ENCODE data around the gene ABHD16A. TPM values are rescaled to one million over a fixed set of nuclear protein-coding genes. Genes with fewer than 3 reads are reported as not detected.

The ABHD16A gene
- total RNA-seq, 2 donors from 2014 or later, result 56.8 to 65.2 TPM

DNA sequence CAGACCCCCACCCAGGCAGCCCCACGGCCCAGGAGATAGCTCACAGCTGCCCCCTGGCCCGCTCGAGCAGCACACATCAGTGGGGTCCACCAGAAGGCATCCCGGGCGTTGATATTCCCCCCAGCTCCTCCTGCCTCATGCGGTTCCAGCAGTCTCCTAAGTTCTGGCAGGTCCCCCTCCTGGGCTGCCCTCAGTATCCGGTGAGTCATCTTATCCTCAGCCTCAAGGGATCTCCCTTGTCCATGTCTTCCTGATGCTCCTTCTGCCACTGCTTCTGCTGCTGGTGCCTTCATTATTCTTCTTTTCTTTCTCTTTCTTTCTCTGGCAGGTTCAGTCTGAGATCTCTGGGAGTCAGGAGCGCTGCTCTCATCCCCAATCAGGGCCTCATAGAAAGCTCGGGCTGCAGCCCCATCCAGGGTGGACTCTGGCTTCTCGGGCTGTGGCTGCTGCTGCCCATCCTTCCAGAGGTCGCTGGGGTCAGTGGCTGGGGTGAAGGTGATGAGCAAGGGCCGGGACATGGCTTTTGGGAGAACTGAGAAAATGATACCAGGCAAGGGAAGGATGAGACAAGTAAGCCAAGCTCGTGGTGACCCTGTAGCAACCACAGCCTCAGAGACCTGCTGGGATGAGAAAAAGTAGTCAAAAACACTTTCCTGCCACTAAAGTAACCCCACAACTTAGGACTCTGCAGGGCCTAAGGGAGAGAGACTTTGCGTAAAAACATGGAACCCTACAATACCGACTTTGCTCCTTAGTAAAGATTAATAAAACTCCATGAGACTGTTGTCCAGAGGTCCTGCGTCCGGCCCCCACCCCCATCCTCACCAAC, 38.9 kb downstream of the ABHD16A start:
- Histone ChIP-seq H3K9me3 (no peaks in the 10 kb centered on the region), H3K9ac (ENCODE audit: low read depth in 2 of 2, low read length in 2 of 2) (peak overlapping the region; percentile 71 to 96), H3K4me3 (peak overlapping the region; percentile 87), H3K4me1 (peaks cover 23% of the 10 kb centered on the region), H3K27ac (peak overlapping the region; percentile 91), H3K36me3 (peaks cover 9% of the 10 kb centered on the region), H3K27me3 (no peaks in the 10 kb centered on the region)
- TF ChIP-seq, protein P1, sequence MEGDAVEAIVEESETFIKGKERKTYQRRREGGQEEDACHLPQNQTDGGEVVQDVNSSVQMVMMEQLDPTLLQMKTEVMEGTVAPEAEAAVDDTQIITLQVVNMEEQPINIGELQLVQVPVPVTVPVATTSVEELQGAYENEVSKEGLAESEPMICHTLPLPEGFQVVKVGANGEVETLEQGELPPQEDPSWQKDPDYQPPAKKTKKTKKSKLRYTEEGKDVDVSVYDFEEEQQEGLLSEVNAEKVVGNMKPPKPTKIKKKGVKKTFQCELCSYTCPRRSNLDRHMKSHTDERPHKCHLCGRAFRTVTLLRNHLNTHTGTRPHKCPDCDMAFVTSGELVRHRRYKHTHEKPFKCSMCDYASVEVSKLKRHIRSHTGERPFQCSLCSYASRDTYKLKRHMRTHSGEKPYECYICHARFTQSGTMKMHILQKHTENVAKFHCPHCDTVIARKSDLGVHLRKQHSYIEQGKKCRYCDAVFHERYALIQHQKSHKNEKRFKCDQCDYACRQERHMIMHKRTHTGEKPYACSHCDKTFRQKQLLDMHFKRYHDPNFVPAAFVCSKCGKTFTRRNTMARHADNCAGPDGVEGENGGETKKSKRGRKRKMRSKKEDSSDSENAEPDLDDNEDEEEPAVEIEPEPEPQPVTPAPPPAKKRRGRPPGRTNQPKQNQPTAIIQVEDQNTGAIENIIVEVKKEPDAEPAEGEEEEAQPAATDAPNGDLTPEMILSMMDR (IDR thresholded peaks at IDR 0.05), result no peak
- no peak for DNase-seq
- intact Hi-C loops (cut with DNase I), result no loop called here

DNA sequence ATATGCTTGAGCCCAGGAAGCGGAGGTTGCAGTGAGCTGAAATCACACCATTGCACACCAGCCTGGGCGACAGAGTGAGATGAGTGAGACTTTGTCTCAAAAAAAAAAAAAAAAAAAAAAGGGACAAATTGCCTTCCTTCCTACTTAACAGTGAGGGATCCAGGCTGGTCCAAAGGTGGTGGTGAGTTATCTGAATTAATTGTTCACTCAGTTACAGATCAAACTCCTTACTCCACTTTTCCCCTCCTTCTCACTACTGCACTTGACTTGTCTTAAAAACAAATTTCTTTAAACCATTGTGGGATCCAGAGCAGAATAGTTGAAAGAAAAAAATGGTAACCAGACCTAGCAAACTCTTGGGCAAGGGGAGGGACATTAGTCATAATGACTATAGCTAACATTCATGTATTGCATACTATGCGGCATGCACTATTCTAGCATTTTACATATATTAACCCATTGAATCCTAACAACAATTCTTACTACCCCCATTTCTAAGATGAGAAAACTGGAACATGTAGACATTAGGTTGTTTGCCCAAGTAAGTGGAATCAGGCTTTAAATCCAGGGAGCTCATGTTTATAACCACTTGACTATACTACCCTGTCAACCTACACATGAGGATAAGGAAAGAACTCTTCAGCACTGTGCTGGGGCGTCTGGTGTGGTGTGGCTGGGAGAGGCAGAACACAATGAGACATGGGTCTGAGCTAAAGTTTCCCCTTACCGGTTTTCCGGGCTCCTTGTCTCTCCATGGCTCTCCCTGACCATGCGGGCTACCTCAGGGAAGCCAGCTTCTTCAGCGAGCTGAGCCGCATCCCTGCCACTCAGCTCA, 39.8 kb downstream of the ABHD16A start:
- TF ChIP-seq, protein P1 (IDR thresholded peaks at IDR 0.05), result no peak
- peaks cover 27% of the 10 kb centered on the region for H3K4me1 ChIP-seq
- H3K9me3 ChIP-seq, result no peaks in the 10 kb centered on the region
- peak overlapping the region; percentile 71 to 96 for H3K9ac ChIP-seq (ENCODE audit: low read depth in 2 of 2, low read length in 2 of 2)
- H3K27me3 ChIP-seq, result no peaks in the 10 kb centered on the region
- intact Hi-C loops (cut with DNase I), result no loop called here
- peak overlapping the region; percentile 91 for H3K27ac ChIP-seq
- peak overlapping the region; percentile 87 for H3K4me3 ChIP-seq
- DNase-seq, result no peak
- peaks cover 3% of the 10 kb centered on the region for H3K36me3 ChIP-seq

DNA sequence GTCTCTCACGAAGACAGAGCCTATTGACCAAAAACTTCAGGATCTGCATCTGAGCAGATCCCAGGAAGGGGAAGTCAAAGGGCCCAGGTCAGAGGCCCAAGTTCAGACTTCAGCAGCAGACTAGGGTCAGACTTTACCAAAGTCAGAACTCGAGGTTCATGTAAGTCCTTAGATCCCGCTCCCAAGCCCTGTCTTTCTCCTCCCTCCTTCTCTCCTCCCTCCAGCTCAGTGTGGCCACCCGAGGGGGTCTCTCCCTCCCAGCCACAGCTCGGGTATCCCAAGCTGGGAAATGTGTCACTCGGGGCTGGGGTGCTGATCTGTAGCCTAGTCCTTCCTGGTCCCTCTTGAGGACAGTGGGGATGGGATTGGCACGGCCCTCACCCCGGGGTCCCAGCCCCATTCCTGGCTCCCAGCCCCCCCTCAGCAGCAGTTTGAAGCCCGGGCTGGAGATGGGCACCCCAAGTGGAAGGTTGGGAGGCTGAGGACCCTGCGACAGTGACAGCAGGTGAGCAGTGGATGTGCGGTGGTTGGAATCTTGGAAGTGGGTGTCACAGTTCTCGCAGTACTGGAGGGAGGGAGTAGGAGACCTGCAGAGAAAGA, 40.9 kb downstream of the ABHD16A start:
- Histone ChIP-seq H3K4me1 (peaks cover 27% of the 10 kb centered on the region), H3K9ac (ENCODE audit: low read depth in 2 of 2, low read length in 2 of 2) (peak overlapping the region in 1 of 2 donors; percentile 26), H3K27me3 (no peaks in the 10 kb centered on the region), H3K27ac (no peak overlapping the region), H3K4me3 (no peak overlapping the region), H3K9me3 (no peaks in the 10 kb centered on the region), H3K36me3 (no peaks in the 10 kb centered on the region)
- no peak for DNase-seq
- TF ChIP-seq, protein P1 (IDR thresholded peaks at IDR 0.05), result no peak
- intact Hi-C loops (cut with DNase I), result no loop called here

DNA sequence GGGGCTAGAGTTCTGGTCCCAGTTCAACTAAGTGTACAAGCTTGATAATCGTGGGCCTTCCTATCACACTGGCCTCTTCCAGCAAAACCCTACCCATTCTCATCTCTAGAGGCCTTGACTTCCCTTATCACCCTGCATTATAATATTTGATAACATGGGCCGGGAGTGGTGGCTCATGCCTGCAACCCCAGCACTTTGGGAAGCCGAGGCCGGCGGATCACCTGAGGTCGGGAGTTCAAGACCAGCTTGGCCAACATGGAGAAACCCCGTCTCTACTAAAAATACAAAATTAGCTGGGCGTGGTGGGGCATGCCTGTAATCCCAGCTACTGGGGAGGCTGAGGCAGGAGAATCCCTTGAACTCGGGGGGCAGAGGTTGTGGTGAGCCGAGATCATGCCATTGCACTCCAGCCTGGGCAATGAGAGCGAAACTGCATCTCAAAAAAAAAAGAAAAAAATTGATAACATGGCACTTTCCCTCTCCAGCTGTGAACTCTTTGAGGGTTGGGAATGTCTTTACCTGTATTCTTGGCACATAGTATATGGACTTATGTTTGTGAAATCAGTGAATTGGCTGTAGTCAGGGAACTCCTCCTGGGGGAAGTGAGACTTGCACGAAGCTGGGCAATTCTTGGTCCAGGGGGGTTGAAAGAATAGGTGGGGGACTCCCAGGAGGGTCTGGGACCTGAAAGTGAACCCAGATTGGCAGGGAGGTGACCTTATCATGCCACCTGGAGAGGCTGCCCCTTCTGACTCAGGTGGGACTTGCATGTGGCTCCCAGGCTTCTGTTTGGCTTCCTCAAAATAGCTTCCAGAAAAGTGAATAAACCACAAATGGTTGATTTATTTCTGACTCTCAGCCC, 41.6 kb downstream of the ABHD16A start:
- H3K9ac ChIP-seq (ENCODE audit: low read depth in 2 of 2, low read length in 2 of 2), result peak overlapping the region in 1 of 2 donors; percentile 94
- TF ChIP-seq, protein P1 (IDR thresholded peaks at IDR 0.05), result no peak
- peaks cover 22% of the 10 kb centered on the region for H3K4me1 ChIP-seq

More for the DNA sequence above, 41.6 kb downstream of the ABHD16A start:
- no peaks in the 10 kb centered on the region for H3K36me3 ChIP-seq
- intact Hi-C loops (cut with DNase I), result no loop called here
- H3K27me3 ChIP-seq, result no peaks in the 10 kb centered on the region
- no peak for DNase-seq
- peak overlapping the region; percentile 89 for H3K27ac ChIP-seq
- H3K4me3 ChIP-seq, result peak overlapping the region; percentile 76
- no peaks in the 10 kb centered on the region for H3K9me3 ChIP-seq
